GM18508 (cell line): ENCODE measurements around the gene CCL8.
"Not testable (repeated sequence)": the region's sequence is repeated elsewhere in the genome, so short reads cannot be mapped to it uniquely, and the experiment has no call there.

Source experiments
- ATAC-seq: cut with Tn5 transposase; IDR thresholded peaks from one replicate; pipeline ENCODE4 v1.9.1; 2021; ENCODE audit warnings: moderate number of reproducible peaks; ENCODE audit not compliant: insufficient read depth, unreplicated experiment

The CCL8 gene

GRCh38 chr17:34312080-34312479, 7.2 kb upstream of the CCL8 start:
- no peak for ATAC-seq

GRCh38 chr17:34313164-34313563, 6.1 kb upstream of the CCL8 start:
- no peak for ATAC-seq

- no peak for ATAC-seq
Measured at GRCh38 chr17:34314279-34314678, 5.0 kb upstream of the CCL8 start.

GRCh38 chr17:34318474-34318873, 761 bp upstream of the CCL8 start:
- no peak for ATAC-seq

GRCh38 chr17:34321964-34322363, 2.7 kb downstream of the CCL8 start:
- ATAC-seq = no peak

GRCh38 chr17:34327580-34327979, 8.3 kb downstream of the CCL8 start:
- not testable (repeated sequence) for ATAC-seq

- ATAC-seq = no peak
Measured at GRCh38 chr17:34337701-34338100, 18.5 kb downstream of the CCL8 start.

- ATAC-seq = no peak
Measured at GRCh38 chr17:34339138-34339770, 20.0 kb downstream of the CCL8 start.

GRCh38 chr17:34341916-34342315, 22.7 kb downstream of the CCL8 start:
- ATAC-seq = no peak

GRCh38 chr17:34347063-34347462, 27.8 kb downstream of the CCL8 start:
- no peak for ATAC-seq

GRCh38 chr17:34349751-34350150, 30.5 kb downstream of the CCL8 start:
- no peak for ATAC-seq

- no peak for ATAC-seq
Measured at GRCh38 chr17:34351096-34351495, 31.9 kb downstream of the CCL8 start.

GRCh38 chr17:34352191-34352590, 33.0 kb downstream of the CCL8 start:
- ATAC-seq = no peak

- ATAC-seq = no peak
Measured at GRCh38 chr17:34354637-34355036, 35.4 kb downstream of the CCL8 start.

GRCh38 chr17:34356194-34356593, 37.0 kb downstream of the CCL8 start, which contains the start of gene CCL13:
Gene CCL13, plus strand, starts transcription at chr17:34356480. Its CDS starts 47 bp downstream, at chr17:34356527.
- ATAC-seq = no peak

GRCh38 chr17:34357398-34357797, 38.2 kb downstream of the CCL8 start:
- ATAC-seq = no peak

- ATAC-seq = no peak
Measured at GRCh38 chr17:34358631-34359030, 39.4 kb downstream of the CCL8 start.

GRCh38 chr17:34360601-34361270, 41.5 kb downstream of the CCL8 start:
- no peak for ATAC-seq

- ATAC-seq = no peak
Measured at GRCh38 chr17:34361478-34362061, 42.3 kb downstream of the CCL8 start.

GRCh38 chr17:34363183-34363661, 44.0 kb downstream of the CCL8 start, which contains the start of gene CCL1:
Gene CCL1, minus strand, starts transcription at chr17:34363233. Its CDS starts 72 bp downstream, at chr17:34363161.
- ATAC-seq = no peak

GRCh38 chr17:34364751-34365150, 45.5 kb downstream of the CCL8 start:
- ATAC-seq = no peak
